GF-D8 (cell line): Measurements from ENCODE around the gene EPB41L4B.

Source experiments
- DNase-seq: peaks from one replicate; lab custom pipeline; 2025; lab: John Stamatoyannopoulos, UW

Gene EPB41L4B

GRCh38 chr9:109269839-109270238 is 51.0 kb downstream of the EPB41L4B start:
- no peak for DNase-seq

GRCh38 chr9:109269081-109269480 is 51.8 kb downstream of the EPB41L4B start:
- DNase-seq, result no peak

GRCh38 chr9:109267555-109267954 is 53.3 kb downstream of the EPB41L4B start:
- DNase-seq, result no peak

GRCh38 chr9:109264877-109265587 is 55.8 kb downstream of the EPB41L4B start:
- DNase-seq, result no peak

GRCh38 chr9:109263358-109263757 is 57.5 kb downstream of the EPB41L4B start:
- DNase-seq, result no peak

GRCh38 chr9:109258481-109259302 is 62.2 kb downstream of the EPB41L4B start:
- no peak for DNase-seq

- DNase-seq, result no peak
These were observed 64.5 kb downstream of the EPB41L4B start for GRCh38 chr9:109256336-109256735.

- DNase-seq, result no peak
These were observed 65.5 kb downstream of the EPB41L4B start for GRCh38 chr9:109255394-109255793.

GRCh38 chr9:109254317-109254716 is 66.5 kb downstream of the EPB41L4B start:
- no peak for DNase-seq

GRCh38 chr9:109253637-109254284 is 67.1 kb downstream of the EPB41L4B start:
- no peak for DNase-seq

GRCh38 chr9:109253241-109253636 is 67.6 kb downstream of the EPB41L4B start:
- no peak for DNase-seq

GRCh38 chr9:109252291-109252690 is 68.6 kb downstream of the EPB41L4B start:
- DNase-seq, result no peak

- no peak for DNase-seq
These were observed 69.1 kb downstream of the EPB41L4B start for GRCh38 chr9:109251776-109252106.

- DNase-seq, result no peak
These were observed 69.6 kb downstream of the EPB41L4B start for GRCh38 chr9:109251080-109251775.

GRCh38 chr9:109250771-109251079 is 70.1 kb downstream of the EPB41L4B start:
- no peak for DNase-seq

GRCh38 chr9:109250311-109250741 is 70.5 kb downstream of the EPB41L4B start:
- no peak for DNase-seq

- no peak for DNase-seq
These were observed 71.2 kb downstream of the EPB41L4B start for GRCh38 chr9:109249615-109250014.

- no peak for DNase-seq
These were observed 72.7 kb downstream of the EPB41L4B start for GRCh38 chr9:109248133-109248581.

GRCh38 chr9:109247228-109247627 is 73.6 kb downstream of the EPB41L4B start:
- no peak for DNase-seq

- no peak for DNase-seq
These were observed 74.3 kb downstream of the EPB41L4B start for GRCh38 chr9:109246533-109246932.

GRCh38 chr9:109245310-109245897 is 75.5 kb downstream of the EPB41L4B start:
- no peak for DNase-seq
